GM19043 (cell line): ENCODE data around the gene ARMC9.
"Not testable (repeated sequence)": the region's sequence is repeated elsewhere in the genome, so short reads cannot be mapped to it uniquely, and the experiment has no call there.

Source experiments
- ATAC-seq: cut with Tn5 transposase; IDR thresholded peaks from one replicate; pipeline ENCODE4 v1.9.1; 2021; ENCODE audit warnings: low read depth; ENCODE audit not compliant: unreplicated experiment

ARMC9 gene

GRCh38 chr2:231334179-231334930 lies 135.9 kb downstream of the ARMC9 start:
- no peak for ATAC-seq

GRCh38 chr2:231334981-231335380 lies 136.6 kb downstream of the ARMC9 start:
- no peak for ATAC-seq

GRCh38 chr2:231335591-231335990 lies 137.2 kb downstream of the ARMC9 start:
- no peak for ATAC-seq

GRCh38 chr2:231336236-231336635 lies 137.8 kb downstream of the ARMC9 start:
- ATAC-seq, result no peak

GRCh38 chr2:231336700-231337099 lies 138.3 kb downstream of the ARMC9 start:
- no peak for ATAC-seq

- ATAC-seq, result no peak
These were observed 139.7 kb downstream of the ARMC9 start for GRCh38 chr2:231337807-231338759.

GRCh38 chr2:231339316-231339715 lies 140.9 kb downstream of the ARMC9 start:
- no peak for ATAC-seq

- no peak for ATAC-seq
These were observed 142.7 kb downstream of the ARMC9 start for GRCh38 chr2:231341100-231341499.

GRCh38 chr2:231342061-231342711 lies 143.8 kb downstream of the ARMC9 start:
- no peak for ATAC-seq

- ATAC-seq, result no peak
These were observed 144.7 kb downstream of the ARMC9 start for GRCh38 chr2:231343006-231343710.

- no peak for ATAC-seq
These were observed 145.6 kb downstream of the ARMC9 start for GRCh38 chr2:231343988-231344387.

- no peak for ATAC-seq
These were observed 146.4 kb downstream of the ARMC9 start for GRCh38 chr2:231344851-231345250.

- no peak for ATAC-seq
These were observed 148.7 kb downstream of the ARMC9 start for GRCh38 chr2:231347081-231347480.

GRCh38 chr2:231347638-231348037 lies 149.2 kb downstream of the ARMC9 start:
- ATAC-seq, result no peak

- ATAC-seq, result no peak
These were observed 149.7 kb downstream of the ARMC9 start for GRCh38 chr2:231348173-231348572.

- ATAC-seq, result no peak
These were observed 150.4 kb downstream of the ARMC9 start for GRCh38 chr2:231348704-231349373.

GRCh38 chr2:231349374-231349735 lies 150.9 kb downstream of the ARMC9 start:
- not testable (repeated sequence) for ATAC-seq

GRCh38 chr2:231351648-231352047 lies 153.2 kb downstream of the ARMC9 start:
- ATAC-seq, result no peak

- ATAC-seq, result no peak
These were observed 155.0 kb downstream of the ARMC9 start for GRCh38 chr2:231353469-231353868.
